Astrocyte of the cerebellum (primary cell): ENCODE data around the gene INPP5A.

Experiments
- DNase-seq: peaks from one replicate; pipeline ENCODE4 v3.0.0-alpha.2; 2011; ENCODE audit warnings: low read depth
- H3K4me3 ChIP-seq: 2 replicates; pipeline ENCODE4 v1.5.1; 2011; ENCODE audit warnings: mild to moderate bottlenecking, low read depth, low read length, moderate library complexity
- CTCF ChIP-seq: IDR thresholded peaks from 2 replicates; pipeline ENCODE4 v1.5.1; 2012; ENCODE audit warnings: low read length, low read depth, moderate library complexity, mild to moderate bottlenecking; ENCODE audit errors: missing control alignments
- in situ Hi-C: cut with HindIII; loops from 2 replicates; pipeline ENCODE4 v1.10.0; 2017; ENCODE audit warnings: low sequenced_read_pairs

Gene INPP5A

GRCh38 chr10:132589681-132590080, 52.1 kb downstream of the INPP5A start:
- no peak overlapping the region for H3K4me3 ChIP-seq
- no peak for DNase-seq
- in situ Hi-C loops = no loop called here
- TF ChIP-seq CTCF = no peak

GRCh38 chr10:132590094-132590751, 52.6 kb downstream of the INPP5A start:
- no peak for DNase-seq
- TF ChIP-seq CTCF = no peak
- in situ Hi-C loops = no loop called here

GRCh38 chr10:132590752-132591121, 53.1 kb downstream of the INPP5A start:
- in situ Hi-C loops = no loop called here
- no peak for TF ChIP-seq CTCF
- no peak overlapping the region for H3K4me3 ChIP-seq
- DNase-seq = no peak

More at GRCh38 chr10:132590094-132590751, 52.6 kb downstream of the INPP5A start:
- H3K4me3 ChIP-seq = no peak overlapping the region

GRCh38 chr10:132591166-132591971, 53.8 kb downstream of the INPP5A start:
- H3K4me3 ChIP-seq = no peak overlapping the region
- TF ChIP-seq CTCF = no peak
- DNase-seq = no peak
- in situ Hi-C loops = no loop called here

- no peak for TF ChIP-seq CTCF
- in situ Hi-C loops = no loop called here
- no peak for DNase-seq
- no peak overlapping the region for H3K4me3 ChIP-seq
Observed at GRCh38 chr10:132592790-132593383, 55.3 kb downstream of the INPP5A start.

- in situ Hi-C loops = no loop called here
- DNase-seq = no peak
- no peak overlapping the region for H3K4me3 ChIP-seq
- TF ChIP-seq CTCF = no peak
Observed at GRCh38 chr10:132593389-132593788, 55.8 kb downstream of the INPP5A start.
